Thoracic aorta (tissue), 2 donors: ENCODE measurements around the gene NUP160. TPM values are rescaled to one million over a fixed set of nuclear protein-coding genes. Genes with fewer than 3 reads are reported as not detected.
"Not testable (repeated sequence)": the region's sequence is repeated elsewhere in the genome, so short reads cannot be mapped to it uniquely, and the experiment has no call there.

Experiments
- ATAC-seq: fragments of 150-250 bp; one replicate; pipeline ENCODE4 v1.8.0; 2017; ENCODE audit warnings: low read depth; ENCODE audit not compliant: insufficient number of reproducible peaks, low FRiP score
- DNase-seq: peaks from one replicate; pipeline ENCODE4 v3.0.0-alpha.2; 2020; ENCODE audit warnings: low spot score
- H3K27ac ChIP-seq, 2 donors: fragments of 200-600 bp; sonication (generic); 1 replicate in 1 of 2; 2 replicates in 1 of 2; pipeline ENCODE4 v1.5.1; 2016; ENCODE audit warnings: mild to moderate bottlenecking in 2 of 2, moderate library complexity in 2 of 2
- H3K27me3 ChIP-seq: fragments of 200-600 bp; sonication (generic); replicated peaks from 2 replicates; pipeline ENCODE4 v1.6.0; 2016; ENCODE audit warnings: mild to moderate bottlenecking; ENCODE audit not compliant: insufficient read depth
- H3K36me3 ChIP-seq: fragments of 200-600 bp; sonication (generic); one replicate; pipeline ENCODE4 v1.5.1; 2016
- H3K4me1 ChIP-seq, 2 donors: fragments of 200-600 bp; sonication (generic); 1 replicate in 1 of 2; 2 replicates in 1 of 2; pipeline versions ENCODE4 v1.5.1 to v1.6.0; 2016; ENCODE audit warnings: low read depth in 2 of 2, mild to moderate bottlenecking in 1 of 2; ENCODE audit not compliant: control insufficient read depth in 1 of 2
- H3K4me3 ChIP-seq: fragments of 200-600 bp; sonication (generic); 2 replicates; pipeline ENCODE4 v1.5.1; 2016; ENCODE audit warnings: mild to moderate bottlenecking
- H3K9me3 ChIP-seq: fragments of 200-600 bp; sonication (generic); 2 replicates; pipeline ENCODE4 v1.5.1; 2016
- CTCF ChIP-seq: fragments of 200-600 bp; sonication (generic); IDR thresholded peaks from one replicate; pipeline ENCODE4 v1.5.1; 2019; ENCODE audit warnings: antibody characterized with exemption
- total RNA-seq, 2 donors: library from RNA; depleted of rRNA; stranded (reverse); fragments of >200 nt; gene quantifications; one replicate each; pipeline versions ENCODE4 v1.1.0 to v1.2.3, GENCODE V29; 2016

Gene NUP160
- total RNA-seq, 2 donors from 2014 or later: 22.2 to 40.8 TPM

GRCh38 chr11:47846998-47847397 is 1.2 kb downstream of the NUP160 start:
- H3K4me3 ChIP-seq: peak overlapping the region; percentile 84
- H3K27me3 ChIP-seq: no peaks in the 10 kb centered on the region
- DNase-seq (no peak), ATAC-seq (no peak)
- H3K4me1 ChIP-seq: peaks cover 3 to 16% of the 10 kb centered on the region in 2 donors
- H3K27ac ChIP-seq: no peak overlapping the region
- no peak for TF ChIP-seq CTCF
- H3K9me3 ChIP-seq: no peaks in the 10 kb centered on the region
- peaks cover 13% of the 10 kb centered on the region for H3K36me3 ChIP-seq

GRCh38 chr11:47843361-47844055 is 4.6 kb downstream of the NUP160 start:
- Histone ChIP-seq H3K9me3 (no peaks in the 10 kb centered on the region), H3K27ac (no peak overlapping the region), H3K36me3 (peaks cover 29% of the 10 kb centered on the region), H3K4me3 (no peak overlapping the region), H3K27me3 (no peaks in the 10 kb centered on the region), H3K4me1 (peaks cover 3 to 10% of the 10 kb centered on the region in 2 donors)
- DNase-seq (no peak), ATAC-seq (no peak)
- TF ChIP-seq CTCF: no peak

GRCh38 chr11:47842749-47843148 is 5.4 kb downstream of the NUP160 start:
- TF ChIP-seq CTCF: no peak
- no peak overlapping the region for H3K27ac ChIP-seq
- peaks cover 37% of the 10 kb centered on the region for H3K36me3 ChIP-seq
- no peak overlapping the region for H3K4me3 ChIP-seq
- no peak for ATAC-seq
- no peaks in the 10 kb centered on the region for H3K27me3 ChIP-seq
- peaks cover 3 to 9% of the 10 kb centered on the region in 2 donors for H3K4me1 ChIP-seq
- DNase-seq: no peak
- no peaks in the 10 kb centered on the region for H3K9me3 ChIP-seq

GRCh38 chr11:47837929-47838328 is 10.2 kb downstream of the NUP160 start:
- ATAC-seq: no peak
- no peaks in the 10 kb centered on the region for H3K9me3 ChIP-seq
- peaks cover 59% of the 10 kb centered on the region for H3K36me3 ChIP-seq
- no peak overlapping the region for H3K4me3 ChIP-seq
- no peaks in the 10 kb centered on the region for H3K4me1 ChIP-seq
- no peaks in the 10 kb centered on the region for H3K27me3 ChIP-seq
- no peak overlapping the region for H3K27ac ChIP-seq
- TF ChIP-seq CTCF: no peak
- DNase-seq: no peak

GRCh38 chr11:47837292-47837691 is 10.9 kb downstream of the NUP160 start:
- TF ChIP-seq CTCF: no peak
- no peaks in the 10 kb centered on the region for H3K27me3 ChIP-seq
- H3K4me3 ChIP-seq: no peak overlapping the region
- no peak for ATAC-seq
- H3K36me3 ChIP-seq: peaks cover 56% of the 10 kb centered on the region
- H3K27ac ChIP-seq: no peak overlapping the region
- no peak for DNase-seq
- H3K9me3 ChIP-seq: no peaks in the 10 kb centered on the region
- H3K4me1 ChIP-seq: no peaks in the 10 kb centered on the region

GRCh38 chr11:47830013-47830412 is 18.1 kb downstream of the NUP160 start:
- H3K9me3 ChIP-seq, H3K27ac ChIP-seq, DNase-seq, H3K27me3 ChIP-seq, H3K4me3 ChIP-seq, ATAC-seq, H3K4me1 ChIP-seq: not testable (repeated sequence)
- peaks cover 16% of the 10 kb centered on the region for H3K36me3 ChIP-seq
